ENCODE measurements around the gene EVC. TPM values are rescaled to one million over a fixed set of nuclear protein-coding genes. Genes with fewer than 3 reads are reported as not detected.

Gene EVC
- total and polyA plus RNA-seq, 2 experiments from 2014 or later, result 2.5 to 45.3 TPM

DNA sequence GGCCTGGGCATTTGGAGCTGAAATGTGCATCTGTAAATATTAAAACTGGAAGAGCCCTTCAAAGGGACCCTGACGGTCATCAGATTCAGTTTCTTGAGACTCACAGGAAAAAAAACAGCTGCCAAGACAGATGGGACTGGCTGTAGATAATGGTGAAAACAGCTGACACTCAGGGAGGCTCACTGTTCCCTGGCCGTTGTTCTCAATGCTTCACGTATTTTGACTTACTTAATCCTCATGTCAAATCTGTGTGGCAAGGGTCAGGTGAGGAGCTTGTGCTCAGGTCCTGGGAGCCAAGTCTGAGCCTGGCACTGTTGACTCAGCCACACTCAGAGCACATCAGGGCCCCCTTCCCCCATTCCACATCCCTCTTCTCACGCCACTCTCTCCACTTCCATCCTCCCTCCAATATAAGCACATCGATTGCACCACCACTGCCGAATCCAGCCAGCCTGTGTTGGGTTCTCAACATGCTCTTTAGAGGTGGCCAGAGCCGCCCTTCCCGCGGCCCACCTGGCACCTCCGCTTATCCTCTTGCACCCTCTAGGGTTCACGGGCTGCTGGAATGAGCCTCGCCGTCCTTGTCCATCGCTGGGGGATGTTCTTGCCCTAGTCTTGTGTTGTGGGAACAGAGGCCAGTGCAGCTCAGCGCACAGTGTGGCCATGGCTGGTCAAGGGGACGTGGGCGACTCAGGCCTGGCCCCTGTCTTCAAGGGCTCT is 40.1 kb downstream of the EVC start:
- peak in 1 of 2 donors; percentile 93 for DNase-seq (ENCODE audit: low read depth in 1 of 2, low spot score in 1 of 2)
- TF ChIP-seq, protein P1, sequence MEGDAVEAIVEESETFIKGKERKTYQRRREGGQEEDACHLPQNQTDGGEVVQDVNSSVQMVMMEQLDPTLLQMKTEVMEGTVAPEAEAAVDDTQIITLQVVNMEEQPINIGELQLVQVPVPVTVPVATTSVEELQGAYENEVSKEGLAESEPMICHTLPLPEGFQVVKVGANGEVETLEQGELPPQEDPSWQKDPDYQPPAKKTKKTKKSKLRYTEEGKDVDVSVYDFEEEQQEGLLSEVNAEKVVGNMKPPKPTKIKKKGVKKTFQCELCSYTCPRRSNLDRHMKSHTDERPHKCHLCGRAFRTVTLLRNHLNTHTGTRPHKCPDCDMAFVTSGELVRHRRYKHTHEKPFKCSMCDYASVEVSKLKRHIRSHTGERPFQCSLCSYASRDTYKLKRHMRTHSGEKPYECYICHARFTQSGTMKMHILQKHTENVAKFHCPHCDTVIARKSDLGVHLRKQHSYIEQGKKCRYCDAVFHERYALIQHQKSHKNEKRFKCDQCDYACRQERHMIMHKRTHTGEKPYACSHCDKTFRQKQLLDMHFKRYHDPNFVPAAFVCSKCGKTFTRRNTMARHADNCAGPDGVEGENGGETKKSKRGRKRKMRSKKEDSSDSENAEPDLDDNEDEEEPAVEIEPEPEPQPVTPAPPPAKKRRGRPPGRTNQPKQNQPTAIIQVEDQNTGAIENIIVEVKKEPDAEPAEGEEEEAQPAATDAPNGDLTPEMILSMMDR (IDR thresholded peaks at IDR 0.05; ENCODE audit: low read depth, low read length), result no peak
- H3K4me1 ChIP-seq (ENCODE audit: low read depth), result no peaks in the 10 kb centered on the region
- no peaks in the 10 kb centered on the region for H3K27me3 ChIP-seq
- H3K27ac ChIP-seq, result no peak overlapping the region
- H3K4me3 ChIP-seq, result no peak overlapping the region
- H3K9me3 ChIP-seq (ENCODE audit: low read depth), result no peaks in the 10 kb centered on the region
- peaks cover 3% of the 10 kb centered on the region for H3K36me3 ChIP-seq

DNA sequence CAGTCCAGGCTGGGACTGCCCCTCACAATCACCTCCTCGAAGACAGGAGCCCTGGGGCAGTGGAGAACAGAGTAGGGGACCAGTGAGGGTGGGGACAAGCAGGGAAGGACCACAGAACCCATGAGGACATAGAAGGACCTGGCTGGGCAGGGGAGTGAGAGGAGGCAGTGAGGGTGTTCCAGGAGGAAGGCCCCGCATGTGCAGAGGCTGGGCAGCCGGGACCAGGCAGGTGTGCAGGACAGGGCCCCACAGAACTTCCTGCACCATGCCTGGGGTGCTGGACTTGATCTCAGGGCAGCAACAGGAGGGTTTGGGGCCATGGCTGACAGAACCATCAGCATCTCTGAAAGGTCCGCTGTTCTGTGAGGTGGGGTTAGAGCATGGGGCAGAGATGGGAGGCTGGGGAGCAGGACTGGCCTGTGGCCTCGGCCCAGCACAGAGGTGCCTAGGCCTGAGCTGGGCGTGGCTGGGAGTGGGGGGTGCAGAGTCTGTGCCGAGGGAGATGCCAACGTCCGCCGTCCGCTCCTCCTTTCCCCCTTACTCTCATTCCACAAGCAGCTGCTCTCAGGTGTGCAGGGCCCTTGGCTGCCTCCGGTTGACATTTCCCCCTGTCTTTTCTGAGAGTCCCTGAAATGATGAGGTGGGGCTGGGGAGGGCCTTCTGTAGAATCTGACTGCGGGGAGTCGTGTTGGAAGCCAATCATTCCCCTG is 40.8 kb downstream of the EVC start:
- no peak for DNase-seq (ENCODE audit: low read depth in 1 of 2, low spot score in 1 of 2)
- no peak overlapping the region for H3K27ac ChIP-seq
- H3K36me3 ChIP-seq, result peaks cover 3% of the 10 kb centered on the region
- TF ChIP-seq, protein P1 (IDR thresholded peaks at IDR 0.05; ENCODE audit: low read depth, low read length), result no peak
- H3K4me1 ChIP-seq (ENCODE audit: low read depth), result no peaks in the 10 kb centered on the region
- H3K9me3 ChIP-seq (ENCODE audit: low read depth), result no peaks in the 10 kb centered on the region
- no peak overlapping the region for H3K4me3 ChIP-seq
- H3K27me3 ChIP-seq, result no peaks in the 10 kb centered on the region

GRCh38 chr4:5752376-5753184 is 41.6 kb downstream of the EVC start:
- no peaks in the 10 kb centered on the region for H3K4me1 ChIP-seq (ENCODE audit: low read depth)

DNA sequence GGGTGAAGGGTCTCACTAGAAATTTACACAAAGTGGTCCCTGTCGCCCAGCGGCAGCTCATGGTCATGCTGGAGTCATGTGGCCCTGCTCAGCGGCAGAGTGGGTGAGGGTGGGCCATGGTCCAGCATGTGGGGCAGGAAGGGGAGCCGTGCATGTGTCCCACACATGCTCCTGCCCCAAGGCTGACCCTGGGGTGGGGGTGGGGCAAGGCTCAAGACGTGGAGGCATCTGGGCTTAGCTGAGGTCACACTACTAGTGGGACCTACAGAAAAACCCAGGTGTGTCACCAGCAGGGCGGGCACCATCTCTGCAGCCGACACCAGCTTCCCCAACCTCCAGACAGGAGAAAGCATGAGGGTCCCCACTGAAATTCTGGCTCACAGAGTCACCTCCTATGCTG is 42.4 kb downstream of the EVC start:
- no peaks in the 10 kb centered on the region for H3K27me3 ChIP-seq
- H3K4me1 ChIP-seq (ENCODE audit: low read depth), result no peaks in the 10 kb centered on the region
- H3K9me3 ChIP-seq (ENCODE audit: low read depth), result no peaks in the 10 kb centered on the region
- no peaks in the 10 kb centered on the region for H3K36me3 ChIP-seq
- no peak for DNase-seq (ENCODE audit: low read depth in 1 of 2, low spot score in 1 of 2)
- H3K4me3 ChIP-seq, result no peak overlapping the region
- TF ChIP-seq, protein P1 (IDR thresholded peaks at IDR 0.05; ENCODE audit: low read depth, low read length), result no peak
- no peak overlapping the region for H3K27ac ChIP-seq

More at GRCh38 chr4:5752376-5753184, 41.6 kb downstream of the EVC start:
- Histone ChIP-seq H3K27ac (no peak overlapping the region), H3K27me3 (no peaks in the 10 kb centered on the region), H3K36me3 (peaks cover 3% of the 10 kb centered on the region), H3K9me3 (ENCODE audit: low read depth) (no peaks in the 10 kb centered on the region), H3K4me3 (no peak overlapping the region)
- TF ChIP-seq, protein P1 (IDR thresholded peaks at IDR 0.05; ENCODE audit: low read depth, low read length), result no peak
- DNase-seq (ENCODE audit: low read depth in 1 of 2, low spot score in 1 of 2), result peak in 1 of 2 donors; percentile 47

DNA sequence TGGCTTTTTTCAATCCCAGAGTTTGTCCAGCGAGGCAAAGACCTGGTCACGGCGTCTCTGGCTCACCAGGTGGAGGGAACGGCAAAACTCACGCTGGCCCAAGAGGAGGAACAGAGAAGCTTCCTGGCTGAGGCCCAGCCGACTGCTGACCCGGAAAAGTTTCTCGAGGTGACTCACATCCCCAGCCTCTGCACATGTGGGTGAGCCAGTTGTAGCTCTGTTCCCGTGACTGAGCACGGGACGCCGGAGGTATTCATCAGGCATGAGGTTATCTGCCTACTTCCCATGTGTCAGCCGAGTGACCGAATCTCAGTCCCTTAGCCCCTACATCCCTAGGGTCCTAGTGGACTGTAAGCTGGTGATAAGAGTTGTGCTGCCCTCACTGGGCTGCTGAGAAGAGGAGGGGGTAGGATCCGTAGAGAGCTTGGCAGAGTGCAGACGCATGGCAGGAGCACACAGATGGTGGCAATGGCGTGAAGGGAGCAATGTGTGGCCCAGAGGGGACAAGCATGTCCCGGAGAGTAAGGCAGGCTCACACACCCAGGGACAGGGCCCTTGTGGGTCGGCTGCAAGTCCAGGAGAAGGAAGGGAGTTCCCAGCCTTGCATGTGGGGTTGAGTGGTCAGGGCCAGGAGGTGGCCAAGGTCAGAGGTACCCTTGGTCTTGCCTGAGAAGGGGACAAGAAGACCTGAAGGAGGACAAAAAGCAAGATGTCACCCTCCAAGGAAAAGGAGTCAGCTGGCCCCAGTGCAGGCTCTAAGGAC is 42.9 kb downstream of the EVC start:
- no peaks in the 10 kb centered on the region for H3K4me1 ChIP-seq (ENCODE audit: low read depth)
- no peaks in the 10 kb centered on the region for H3K27me3 ChIP-seq
- no peaks in the 10 kb centered on the region for H3K9me3 ChIP-seq (ENCODE audit: low read depth)
- TF ChIP-seq, protein P1 (IDR thresholded peaks at IDR 0.05; ENCODE audit: low read depth, low read length), result no peak
- no peak overlapping the region for H3K4me3 ChIP-seq
- peak in 1 of 2 donors; percentile 91 for DNase-seq (ENCODE audit: low read depth in 1 of 2, low spot score in 1 of 2)
- no peaks in the 10 kb centered on the region for H3K36me3 ChIP-seq
- H3K27ac ChIP-seq, result no peak overlapping the region

Measured in cardiac muscle cell (in vitro differentiated cells and primary cell).